Measurements from ENCODE around the gene MTA3. TPM values are rescaled to one million over a fixed set of nuclear protein-coding genes. Genes with fewer than 3 reads are reported as not detected.

MTA3 gene
- total and polyA plus RNA-seq, 9 donors, result 31.9 to 87.5 (median 61.0) TPM

DNA sequence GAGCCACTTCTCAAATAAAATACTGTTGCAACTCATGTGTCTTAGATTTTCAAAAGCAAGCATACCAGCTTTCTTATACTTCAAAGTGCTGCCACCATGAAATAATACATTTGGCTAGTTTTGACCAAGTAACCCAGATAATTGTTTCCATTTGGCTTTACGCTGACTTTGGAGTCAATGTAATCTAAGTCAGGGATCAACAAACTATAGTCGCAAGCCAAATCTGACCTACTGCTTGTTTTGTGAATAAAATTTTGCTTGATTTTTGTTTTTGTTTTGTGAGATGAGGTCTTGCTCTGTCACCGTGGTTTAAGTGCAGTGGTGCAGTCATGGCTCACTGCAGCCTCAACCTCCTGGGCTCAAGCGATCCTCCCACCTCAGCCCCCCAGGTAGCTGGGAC lies 130.5 kb downstream of the MTA3 start:
- Histone ChIP-seq H3K9me3 (no peaks in the 10 kb centered on the region), H3K4me3 (no peak overlapping the region), H3K4me1 (ENCODE audit: insufficient read depth) (no peaks in the 10 kb centered on the region), H3K27me3 (no peaks in the 10 kb centered on the region), H3K36me3 (no peaks in the 10 kb centered on the region), H3K27ac (no peak overlapping the region)
- 93 to 96% (median 96%) methylated on average over 4 of the region's 4 CpGs for WGBS, 3 donors
- DNase-seq, result no peak
- TF ChIP-seq POLR2A (IDR thresholded peaks at IDR 0.05), result no peak
- no peak for TF ChIP-seq CTCF (IDR thresholded peaks at IDR 0.05)
- no peak for TF ChIP-seq EP300 (IDR thresholded peaks at IDR 0.05)
- intact Hi-C loops (cut with DNase I), result no loop called here

- WGBS, 3 donors, result 60 to 75% (median 69%) methylated on average over 3 of the region's 3 CpGs
Observed at GRCh38 chr2:42706836-42707235, 138.4 kb downstream of the MTA3 start.

GRCh38 chr2:42708179-42708578 lies 139.7 kb downstream of the MTA3 start:
- no peak for DNase-seq
- TF ChIP-seq CTCF (IDR thresholded peaks at IDR 0.05) (no peak), POLR2A (IDR thresholded peaks at IDR 0.05) (no peak), EP300 (IDR thresholded peaks at IDR 0.05) (no peak)
- 66 to 95% (median 82%) methylated on average over 6 of the region's 6 CpGs for WGBS, 3 donors
- no peaks in the 10 kb centered on the region for H3K4me1 ChIP-seq (ENCODE audit: insufficient read depth)
- H3K9me3 ChIP-seq, result no peaks in the 10 kb centered on the region
- H3K36me3 ChIP-seq, result no peaks in the 10 kb centered on the region
- intact Hi-C loops (cut with DNase I), result no loop called here
- no peaks in the 10 kb centered on the region for H3K27me3 ChIP-seq
- no peak overlapping the region for H3K27ac ChIP-seq
- H3K4me3 ChIP-seq, result no peak overlapping the region

More at GRCh38 chr2:42706836-42707235, 138.4 kb downstream of the MTA3 start:
- Histone ChIP-seq H3K4me3 (no peak overlapping the region), H3K27me3 (no peaks in the 10 kb centered on the region), H3K27ac (no peak overlapping the region), H3K36me3 (no peaks in the 10 kb centered on the region), H3K4me1 (ENCODE audit: insufficient read depth) (no peaks in the 10 kb centered on the region), H3K9me3 (no peaks in the 10 kb centered on the region)
- TF ChIP-seq EP300 (IDR thresholded peaks at IDR 0.05), result no peak
- no peak for TF ChIP-seq POLR2A (IDR thresholded peaks at IDR 0.05)
- TF ChIP-seq CTCF (IDR thresholded peaks at IDR 0.05), result no peak
- no peak for DNase-seq
- intact Hi-C loops (cut with DNase I), result no loop called here

- TF ChIP-seq POLR2A (IDR thresholded peaks at IDR 0.05) (no peak), EP300 (IDR thresholded peaks at IDR 0.05) (no peak), CTCF (IDR thresholded peaks at IDR 0.05) (no peak)
- H3K27ac ChIP-seq, result no peak overlapping the region
- WGBS, 3 donors, result 94 to 100% (median 100%) methylated on average over 1 of the region's 1 CpG
- H3K27me3 ChIP-seq, result no peaks in the 10 kb centered on the region
- no peaks in the 10 kb centered on the region for H3K9me3 ChIP-seq
- H3K4me3 ChIP-seq, result no peak overlapping the region
- intact Hi-C loops (cut with DNase I), result no loop called here
- H3K4me1 ChIP-seq (ENCODE audit: insufficient read depth), result no peaks in the 10 kb centered on the region
- no peaks in the 10 kb centered on the region for H3K36me3 ChIP-seq
- DNase-seq, result no peak
Observed at GRCh38 chr2:42711896-42712295, 143.5 kb downstream of the MTA3 start.
